HG03469 (cell line): ENCODE data around the gene MFSD11.
"Not testable (repeated sequence)": the region's sequence is repeated elsewhere in the genome, so short reads cannot be mapped to it uniquely, and the experiment has no call there.

ENCODE experiments used
- ATAC-seq: cut with Tn5 transposase; IDR thresholded peaks from one replicate; pipeline ENCODE4 v1.9.1; 2021; ENCODE audit warnings: mild to moderate bottlenecking, moderate library complexity, moderate number of reproducible peaks; ENCODE audit not compliant: unreplicated experiment

MFSD11 gene

GRCh38 chr17:76745785-76746184 lies 7.9 kb downstream of the MFSD11 start:
- not testable (repeated sequence) for ATAC-seq

- ATAC-seq = no peak
These were observed 9.9 kb downstream of the MFSD11 start for GRCh38 chr17:76747716-76748363.

- ATAC-seq = no peak
These were observed 10.7 kb downstream of the MFSD11 start for GRCh38 chr17:76748657-76749056.

- ATAC-seq = no peak
These were observed 13.6 kb downstream of the MFSD11 start for GRCh38 chr17:76751416-76751993.

- ATAC-seq = no peak
These were observed 14.1 kb downstream of the MFSD11 start for GRCh38 chr17:76752006-76752405.

- ATAC-seq = no peak
These were observed 15.4 kb downstream of the MFSD11 start for GRCh38 chr17:76753061-76753961.

GRCh38 chr17:76755285-76755684 lies 17.4 kb downstream of the MFSD11 start:
- no peak for ATAC-seq

GRCh38 chr17:76757256-76757655 lies 19.3 kb downstream of the MFSD11 start:
- ATAC-seq = no peak

- ATAC-seq = no peak
These were observed 20.7 kb downstream of the MFSD11 start for GRCh38 chr17:76758570-76758969.

GRCh38 chr17:76772842-76773525 lies 35.1 kb downstream of the MFSD11 start:
- no peak for ATAC-seq

GRCh38 chr17:76775021-76775600 lies 37.2 kb downstream of the MFSD11 start:
- ATAC-seq = no peak

- ATAC-seq = no peak
These were observed 43.4 kb downstream of the MFSD11 start for GRCh38 chr17:76781056-76781982.

- no peak for ATAC-seq
These were observed 45.2 kb downstream of the MFSD11 start for GRCh38 chr17:76783146-76783545.

GRCh38 chr17:76784926-76785325 lies 47.0 kb downstream of the MFSD11 start:
- no peak for ATAC-seq

- not testable (repeated sequence) for ATAC-seq
These were observed 49.9 kb downstream of the MFSD11 start for GRCh38 chr17:76787866-76788265.

- ATAC-seq = no peak
These were observed 51.4 kb downstream of the MFSD11 start for GRCh38 chr17:76789235-76789788.

GRCh38 chr17:76791053-76791980 lies 53.4 kb downstream of the MFSD11 start:
- ATAC-seq = no peak

GRCh38 chr17:76792348-76792747 lies 54.4 kb downstream of the MFSD11 start:
- no peak for ATAC-seq
